Natural killer cell (primary cell): ENCODE data around the gene RRP12. TPM values are rescaled to one million over a fixed set of nuclear protein-coding genes. Genes with fewer than 3 reads are reported as not detected.

Experiments
- ATAC-seq, 3 donors: fragments of 150-1000 bp in 2 of 3; fragments of 200-7000 bp in 1 of 3; cut with Tn5 transposase; 1 replicate in 1 of 3; 2 replicates in 2 of 3; pipeline ENCODE4 v1.10.0; 2021; ENCODE audit warnings: mild to moderate bottlenecking in 2 of 3, moderate library complexity in 2 of 3
- DNase-seq, 2 donors: peaks; one replicate each; pipeline versions ENCODE4 v3.0.0 to v3.0.0-alpha.2; 2013 to 2021; ENCODE audit warnings: mixed read lengths in 1 of 2
- H3K27ac ChIP-seq: one replicate; pipeline ENCODE4 v1.5.1; 2013; ENCODE audit warnings: mild to moderate bottlenecking, low read length
- H3K27me3 ChIP-seq: one replicate; pipeline ENCODE4 v1.6.1; 2013; ENCODE audit warnings: low read length; ENCODE audit not compliant: control insufficient read depth, insufficient read depth
- H3K36me3 ChIP-seq: one replicate; pipeline ENCODE4 v1.6.1; 2013; ENCODE audit warnings: low read length; ENCODE audit not compliant: control insufficient read depth, insufficient read depth
- H3K4me1 ChIP-seq: one replicate; pipeline ENCODE4 v1.6.1; 2013; ENCODE audit warnings: low read length; ENCODE audit not compliant: control insufficient read depth, insufficient read depth
- H3K4me3 ChIP-seq: one replicate; pipeline ENCODE4 v1.5.1; 2013; ENCODE audit warnings: low read length
- H3K9me3 ChIP-seq: one replicate; pipeline ENCODE4 v1.6.1; 2013; ENCODE audit warnings: low read length; ENCODE audit not compliant: control insufficient read depth, insufficient read depth
- H3K27ac Mint-ChIP-seq, 2 donors: one replicate each; pipeline ENCODE4 v1.8.0; 2022; ENCODE audit warnings: mild to moderate bottlenecking in 2 of 2, mixed read lengths in 2 of 2, moderate library complexity in 1 of 2
- H3K27me3 Mint-ChIP-seq, 2 donors: one replicate each; pipeline ENCODE4 v1.8.0; 2022; ENCODE audit warnings: low read depth in 2 of 2, mixed read lengths in 2 of 2
- H3K36me3 Mint-ChIP-seq: one replicate; pipeline ENCODE4 v1.8.0; 2022; ENCODE audit warnings: mixed read lengths
- H3K4me1 Mint-ChIP-seq, 2 donors: one replicate each; pipeline ENCODE4 v1.8.0; 2022; ENCODE audit warnings: mixed read lengths in 2 of 2
- H3K4me3 Mint-ChIP-seq: one replicate; pipeline ENCODE4 v1.8.0; 2022; ENCODE audit warnings: mild to moderate bottlenecking, moderate library complexity, mixed read lengths
- H3K9me3 Mint-ChIP-seq, 2 donors: one replicate each; pipeline ENCODE4 v1.8.0; 2022; ENCODE audit warnings: mixed read lengths in 2 of 2
- CTCF ChIP-seq: fragments of 200-600 bp; IDR thresholded peaks from one replicate; pipeline ENCODE4 v1.8.0; 2022; ENCODE audit warnings: antibody characterized with exemption
- whole genome bisulfite sequencing: methylation state at CpG from one replicate; pipeline ENCODE4 v1.1.7; 2013; ENCODE audit warnings: missing lambda C conversion rate; ENCODE audit not compliant: insufficient coverage; 5-methylcytosine and 5-hydroxymethylcytosine counted together
- intact Hi-C: fragments of 100-400 bp; cut with micrococcal nuclease; formaldehyde crosslinking; loops from one replicate; pipeline ENCODE4 v1.14.2; 2022
- total RNA-seq, 4 donors: library from RNA; stranded (reverse); fragments of 120-200 nt in 1 of 4; gene quantifications; one replicate each; pipeline versions ENCODE4 v1.2.3 to v1.2.4, GENCODE V29; 2013 to 2022

Gene RRP12
- total RNA-seq, 3 donors from 2014 or later (not counting 1 experiment from before 2014, with no cell fraction given) = 60.1 to 234 (median 79.2) TPM

- 82% methylated on average over 9 of the region's 10 CpGs for WGBS
- H3K4me3 Mint-ChIP-seq = no peak overlapping the region
- no peak for TF ChIP-seq CTCF
- no peaks in the 10 kb centered on the region for H3K36me3 ChIP-seq
- H3K4me3 ChIP-seq = no peak overlapping the region
- intact Hi-C loops = no loop called here
- H3K27ac Mint-ChIP-seq = peak overlapping the region in 1 of 2 donors; percentile 6
- no peaks in the 10 kb centered on the region for H3K4me1 ChIP-seq
- no peaks in the 10 kb centered on the region for H3K27me3 ChIP-seq
- H3K27ac ChIP-seq = no peak overlapping the region
- peaks cover 0 to 4% of the 10 kb centered on the region in 2 donors for H3K4me1 Mint-ChIP-seq
- no peaks in the 10 kb centered on the region for H3K9me3 ChIP-seq
- ATAC-seq (no peak), DNase-seq (no peak)
- H3K9me3 Mint-ChIP-seq = no peaks in the 10 kb centered on the region
- no peaks in the 10 kb centered on the region for H3K36me3 Mint-ChIP-seq
- H3K27me3 Mint-ChIP-seq = peaks cover 0 to 4% of the 10 kb centered on the region in 2 donors
Measured at GRCh38 chr10:97307866-97308780, 93.0 kb downstream of the RRP12 start.

DNA sequence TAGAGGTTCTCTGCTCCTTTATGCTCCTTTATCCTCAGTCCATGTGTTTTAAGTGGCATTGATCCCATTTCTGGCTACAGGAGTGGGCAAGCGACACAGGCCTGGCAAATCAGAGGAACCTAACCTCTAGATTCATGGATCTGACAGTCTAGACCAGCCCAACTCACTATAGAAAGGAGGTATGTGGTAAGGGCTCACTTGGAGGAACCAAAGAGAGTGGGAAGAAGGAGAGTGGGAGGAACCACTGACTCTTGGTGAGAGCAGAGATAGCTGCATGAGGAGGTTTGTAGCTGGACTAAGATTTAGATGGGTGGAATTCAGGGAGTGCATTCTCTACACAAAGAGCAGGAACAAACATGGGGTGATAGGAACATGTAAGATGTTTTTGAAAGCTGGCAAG lies 93.7 kb downstream of the RRP12 start:
- Mint-ChIP-seq H3K4me3 (no peak overlapping the region), H3K36me3 (no peaks in the 10 kb centered on the region), H3K27ac (peak overlapping the region in 1 of 2 donors; percentile 6), H3K9me3 (no peaks in the 10 kb centered on the region), H3K27me3 (peaks cover 0 to 4% of the 10 kb centered on the region in 2 donors), H3K4me1 (peaks cover 0 to 4% of the 10 kb centered on the region in 2 donors)
- H3K4me1 ChIP-seq = no peaks in the 10 kb centered on the region
- H3K9me3 ChIP-seq = no peaks in the 10 kb centered on the region
- no peak overlapping the region for H3K27ac ChIP-seq
- TF ChIP-seq CTCF = no peak
- DNase-seq (no peak), ATAC-seq (no peak)
- H3K4me3 ChIP-seq = no peak overlapping the region
- no peaks in the 10 kb centered on the region for H3K27me3 ChIP-seq
- intact Hi-C loops = no loop called here
- no peaks in the 10 kb centered on the region for H3K36me3 ChIP-seq
- WGBS = 100% methylated on average over 1 of the region's 1 CpG

Other genes with a start within 250 kb of the RRP12 start
- gene SLIT1, start 215.4 kb downstream of the RRP12 start, total RNA-seq = 1 to 10 TPM in 2 of 3 donors, under 1 TPM in 1; 0.28 to 1.5 (median 1.1) TPM
- 10 to 100 TPM; 22.6 to 23.3 (median 22.7) TPM for gene ARHGAP19, start 108.7 kb downstream of the RRP12 start, total RNA-seq
- 10 to 100 TPM; 26.0 to 45.0 (median 32.1) TPM for gene FRAT1, start 82.1 kb downstream of the RRP12 start, total RNA-seq
- gene FRAT2, start 66.6 kb downstream of the RRP12 start, total RNA-seq = 10 to 100 TPM; 18.7 to 23.4 (median 22.2) TPM
- 100 to 1,000 TPM in 1 of 3 donors, 10 to 100 TPM in 2; 92.6 to 104 (median 96.0) TPM for gene PGAM1, start 24.9 kb upstream of the RRP12 start, total RNA-seq
- 10 to 100 TPM; 36.9 to 44.4 (median 37.6) TPM for gene EXOSC1, start 44.7 kb upstream of the RRP12 start, total RNA-seq
- gene ZDHHC16, start 44.8 kb upstream of the RRP12 start, total RNA-seq = 10 to 100 TPM; 11.3 to 18.7 (median 12.7) TPM
- gene MMS19, start 97.1 kb upstream of the RRP12 start, total RNA-seq = 10 to 100 TPM; 53.8 to 68.4 (median 61.7) TPM
- gene UBTD1, start 97.6 kb upstream of the RRP12 start, total RNA-seq = 1 to 10 TPM in 1 of 3 donors, under 1 TPM in 2; 0.70 to 1.1 (median 0.75) TPM
- not detected for gene ANKRD2, start 171.4 kb upstream of the RRP12 start, total RNA-seq
- gene HOGA1, start 183.0 kb upstream of the RRP12 start, total RNA-seq = not detected
- under 1 TPM in 1 of 3 donors, not detected in 2; 0.32 TPM for gene C10orf62, start 188.4 kb upstream of the RRP12 start, total RNA-seq
- 1 to 10 TPM in 2 of 3 donors, under 1 TPM in 1; 0.14 to 2.0 (median 1.6) TPM for gene MORN4, start 232.2 kb upstream of the RRP12 start, total RNA-seq
- 10 to 100 TPM; 41.3 to 66.1 (median 60.0) TPM for gene PI4K2A, start 239.3 kb upstream of the RRP12 start, total RNA-seq